Astrocyte (in vitro differentiated cells and primary cell): Measurements from ENCODE around the gene DUSP21.
"Not testable (repeated sequence)": the region's sequence is repeated elsewhere in the genome, so short reads cannot be mapped to it uniquely, and the experiment has no call there.

Experiments used
- CTCF ChIP-seq: IDR thresholded peaks from 2 replicates; pipeline ENCODE4 v1.5.1; 2011; ENCODE audit warnings: low read depth, mild to moderate bottlenecking, inconsistent platforms, low read length, moderate library complexity; ENCODE audit not compliant: insufficient read depth
- EZH2 ChIP-seq: IDR thresholded peaks from 2 replicates; pipeline ENCODE4 v1.6.1; 2012; ENCODE audit warnings: mild to moderate bottlenecking, low read length, inconsistent platforms; ENCODE audit not compliant: insufficient read depth

- not testable (repeated sequence) for TF ChIP-seq CTCF, EZH2
Observed at GRCh38 chrX:44823193-44823592, 20.6 kb upstream of the DUSP21 start.
